HL-60/S4 (cell line): ENCODE data around the gene LIFR.

Source experiments
- in situ Hi-C: fragments of 300-500 bp; cut with MboI; formaldehyde crosslinking; loops from 2 replicates; pipeline ENCODE4 v1.14.3; 2022; ENCODE audit warnings: low sequenced_read_pairs

The LIFR gene

DNA sequence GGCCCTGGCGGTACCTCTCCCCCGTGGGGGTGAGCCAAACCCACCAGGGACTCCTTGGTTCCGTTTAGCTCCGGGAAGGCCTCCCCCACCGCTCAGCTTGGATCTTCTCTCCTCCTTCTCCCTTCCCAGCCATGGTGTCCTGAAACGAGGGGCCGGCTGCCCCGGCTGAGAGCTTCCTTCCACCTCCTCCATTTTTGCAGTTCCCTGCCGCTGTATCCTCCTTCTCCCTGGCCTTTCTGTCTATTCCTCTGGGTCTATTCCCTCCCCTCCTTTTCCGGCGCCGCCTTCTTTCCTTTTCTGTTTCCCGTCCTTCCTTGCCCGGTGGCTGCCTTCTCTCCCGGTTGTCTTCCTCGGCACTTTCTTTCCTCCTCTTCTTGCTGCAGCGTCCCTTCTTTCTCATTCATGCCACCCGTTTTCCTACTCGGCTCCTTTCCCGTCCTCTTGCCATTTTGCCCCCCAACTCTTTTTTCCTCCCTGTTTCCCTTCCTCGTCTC, 110.4 kb downstream of the LIFR start:
- in situ Hi-C loops = loop anchor here (25.0 kb wide), 1 partner anchor 366 kb away; no protein-coding TSS in a partner anchor

DNA sequence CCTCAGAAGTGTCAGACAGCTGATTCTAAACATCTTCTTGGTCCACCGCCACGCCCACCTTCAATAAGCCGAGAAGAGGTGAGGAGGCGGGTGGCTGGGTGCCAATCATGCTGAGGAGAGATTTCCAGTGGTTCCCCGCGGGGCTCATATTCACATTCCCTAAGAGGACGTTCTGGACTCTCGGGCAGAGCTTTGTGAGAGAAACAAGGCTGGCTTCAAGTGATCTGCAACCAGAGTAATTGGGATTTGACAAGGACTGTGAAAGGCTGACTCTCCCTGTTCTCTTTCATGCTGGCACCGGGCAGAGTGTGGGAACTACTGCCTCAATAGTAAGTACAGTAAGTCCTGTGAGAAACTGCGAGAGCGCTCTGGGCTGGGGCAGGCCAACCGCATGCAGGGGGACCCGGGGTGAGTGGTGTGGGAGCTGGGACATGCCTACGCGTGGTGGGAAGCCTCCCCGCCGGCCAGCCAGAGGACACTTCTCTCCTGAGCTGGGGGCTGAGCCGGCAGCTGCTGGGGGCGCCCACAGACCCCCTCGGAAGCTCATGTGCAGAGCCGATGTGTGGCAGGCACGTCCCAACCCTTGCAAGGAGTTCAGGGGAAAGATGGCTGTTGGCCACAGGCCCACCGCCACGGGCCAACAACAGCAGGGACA, 110.9 kb downstream of the LIFR start:
- in situ Hi-C loops = loop anchor here (25.0 kb wide), 1 partner anchor 367 kb away; no protein-coding TSS in a partner anchor

GRCh38 chr5:38443390-38443789, 113.1 kb downstream of the LIFR start:
- in situ Hi-C loops = loop anchor here (25.0 kb wide), 1 partner anchor 369 kb away; no protein-coding TSS in a partner anchor

GRCh38 chr5:38442247-38442573, 114.2 kb downstream of the LIFR start:
- in situ Hi-C loops = loop anchor here (25.0 kb wide), 1 partner anchor 370 kb away; no protein-coding TSS in a partner anchor

- in situ Hi-C loops = loop anchor here (25.0 kb wide), 1 partner anchor 371 kb away; no protein-coding TSS in a partner anchor
Observed at GRCh38 chr5:38441453-38442246, 114.8 kb downstream of the LIFR start.

- in situ Hi-C loops = loop anchor here (25.0 kb wide), 1 partner anchor 374 kb away; no protein-coding TSS in a partner anchor
Observed at GRCh38 chr5:38438757-38439156, 117.7 kb downstream of the LIFR start.

- in situ Hi-C loops = loop anchor here (25.0 kb wide), 1 partner anchor 377 kb away; no protein-coding TSS in a partner anchor
Observed at GRCh38 chr5:38434966-38435705, 121.3 kb downstream of the LIFR start.

GRCh38 chr5:38433160-38433861, 123.1 kb downstream of the LIFR start:
- in situ Hi-C loops = loop anchor here (25.0 kb wide), 1 partner anchor 379 kb away; no protein-coding TSS in a partner anchor

DNA sequence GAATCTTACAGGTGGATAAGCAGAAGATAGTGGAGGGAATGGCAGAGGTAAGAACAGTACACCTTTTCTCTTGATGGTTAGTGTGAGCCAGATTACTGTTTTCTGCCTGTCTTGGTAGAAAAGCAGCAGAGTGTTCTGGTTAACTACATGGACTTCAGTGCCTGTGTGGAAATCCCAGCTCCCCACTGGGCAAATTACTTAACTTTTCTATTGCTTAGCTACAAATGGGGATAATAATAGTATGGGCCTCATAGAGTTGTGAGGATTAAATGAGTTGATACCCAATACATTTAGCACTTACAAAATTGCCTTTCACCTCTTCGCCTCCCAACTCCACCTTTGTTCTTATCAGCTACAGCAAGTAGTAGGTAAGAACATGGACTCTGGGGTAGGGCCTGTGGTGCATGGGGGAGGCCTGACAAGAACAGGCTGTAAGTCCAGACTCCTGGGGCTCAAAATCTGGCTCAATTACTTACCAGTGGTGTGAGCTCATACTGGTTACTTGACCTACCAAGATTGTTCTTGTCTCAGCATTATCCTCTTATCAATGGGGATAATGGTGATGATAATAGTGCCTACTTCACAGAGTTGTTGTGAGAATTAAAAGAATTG, 125.1 kb downstream of the LIFR start:
- in situ Hi-C loops = loop anchor here (25.0 kb wide), 1 partner anchor 381 kb away; no protein-coding TSS in a partner anchor

- in situ Hi-C loops = loop anchor here (25.0 kb wide), 1 partner anchor 385 kb away; no protein-coding TSS in a partner anchor
Observed at GRCh38 chr5:38426986-38427950, 129.2 kb downstream of the LIFR start.

DNA sequence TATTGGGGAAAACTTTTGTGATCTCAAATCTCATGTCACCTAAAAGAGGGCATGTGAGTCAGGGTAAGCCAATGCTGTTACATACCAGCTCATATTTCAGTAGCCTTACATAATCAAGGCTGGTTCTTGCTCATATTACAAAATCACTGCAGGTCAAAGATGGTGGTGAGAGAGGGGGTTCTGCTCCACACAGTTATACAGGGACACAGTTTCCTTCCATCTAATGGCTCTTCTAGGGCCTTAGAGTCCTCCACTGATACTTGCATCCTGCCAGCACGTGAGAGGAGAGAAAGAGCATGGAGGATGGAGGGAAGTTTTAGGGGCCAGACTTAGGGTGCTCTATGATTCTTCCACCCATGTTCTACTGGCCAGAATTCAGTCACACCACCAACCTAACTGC, 130.0 kb downstream of the LIFR start:
- in situ Hi-C loops = loop anchor here (25.0 kb wide), 1 partner anchor 386 kb away; no protein-coding TSS in a partner anchor
